RWPE2 (cell line): ENCODE data around the gene FBXO9.

ENCODE experiments used
- ATAC-seq: fragments of 200-7000 bp; cut with Tn5 transposase; 3 replicates; pipeline ENCODE4 v1.9.1; 2021; ENCODE audit warnings: low read depth
- DNase-seq: peaks from one replicate; pipeline ENCODE4 v3.0.0-alpha.2; 2020; ENCODE audit warnings: low spot score
- H3K27ac ChIP-seq: fragments of 450-650 bp; 2 replicates; pipeline ENCODE4 v1.5.1; 2017; ENCODE audit warnings: mild to moderate bottlenecking; ENCODE audit not compliant: poor library complexity, severe bottlenecking
- H3K27me3 ChIP-seq: fragments of 250-450 bp; sonication (Bioruptor Pico); 2 replicates; pipeline ENCODE4 v1.5.1; 2021; ENCODE audit warnings: mild to moderate bottlenecking, moderate library complexity; ENCODE audit not compliant: insufficient read depth, poor library complexity, severe bottlenecking
- H3K36me3 ChIP-seq: fragments of 250-450 bp; sonication (Bioruptor Pico); 2 replicates; pipeline ENCODE4 v1.5.1; 2020; ENCODE audit warnings: low read depth, mild to moderate bottlenecking, moderate library complexity
- H3K4me1 ChIP-seq: fragments of 250-450 bp; sonication (Bioruptor Pico); 2 replicates; pipeline ENCODE4 v1.5.1; 2021; ENCODE audit warnings: mild to moderate bottlenecking, moderate library complexity; ENCODE audit not compliant: insufficient read depth, poor library complexity, severe bottlenecking
- H3K4me3 ChIP-seq: fragments of 250-450 bp; sonication (Bioruptor Pico); 2 replicates; pipeline ENCODE4 v1.5.1; 2021; ENCODE audit warnings: mild to moderate bottlenecking, moderate library complexity; ENCODE audit not compliant: severe bottlenecking
- H3K9me3 ChIP-seq: fragments of 250-450 bp; sonication (Bioruptor Pico); 2 replicates; pipeline ENCODE4 v1.5.1; 2021; ENCODE audit warnings: mild to moderate bottlenecking, moderate library complexity; ENCODE audit not compliant: severe bottlenecking
- CTCF ChIP-seq: fragments of 450-650 bp; IDR thresholded peaks from one replicate; pipeline ENCODE4 v1.5.1; 2017; ENCODE audit warnings: mild to moderate bottlenecking, moderate library complexity; ENCODE audit not compliant: poor library complexity, severe bottlenecking

The FBXO9 gene

DNA sequence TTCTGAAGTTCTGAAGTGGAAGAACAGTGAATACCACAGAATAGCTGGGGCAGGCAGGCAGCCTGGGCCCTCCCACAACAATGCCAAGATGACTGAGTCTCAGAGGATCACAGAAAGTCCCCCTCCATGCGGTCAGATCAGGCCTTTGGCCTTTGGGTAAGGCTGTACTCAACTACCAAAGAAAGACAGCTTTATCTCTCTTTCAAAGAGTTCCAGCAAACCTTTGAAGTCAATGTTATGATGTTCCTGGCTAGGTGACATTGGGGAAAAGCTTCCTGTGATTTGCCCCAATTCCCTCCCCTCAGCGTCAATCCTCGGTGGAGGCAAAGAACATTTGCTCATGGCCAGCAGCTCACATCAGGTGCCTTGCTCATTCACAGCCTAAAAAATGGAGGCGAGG lies 10.7 kb upstream of the FBXO9 start:
- no peaks in the 10 kb centered on the region for H3K4me1 ChIP-seq
- H3K36me3 ChIP-seq, result no peaks in the 10 kb centered on the region; the same call in 1 of the 2 replicates
- no peak overlapping the region for H3K27ac ChIP-seq
- no peak overlapping the region for H3K4me3 ChIP-seq
- no peak for DNase-seq
- ATAC-seq, result no peak
- no peaks in the 10 kb centered on the region for H3K9me3 ChIP-seq
- no peaks in the 10 kb centered on the region for H3K27me3 ChIP-seq
- no peak for TF ChIP-seq CTCF

- Histone ChIP-seq H3K4me1 (no peaks in the 10 kb centered on the region), H3K36me3 (no peaks in the 10 kb centered on the region; the same call in 1 of the 2 replicates), H3K27ac (no peak overlapping the region), H3K4me3 (no peak overlapping the region), H3K27me3 (no peaks in the 10 kb centered on the region), H3K9me3 (no peaks in the 10 kb centered on the region)
- no peak for TF ChIP-seq CTCF
- no peak for ATAC-seq
- DNase-seq, result no peak
Measured at GRCh38 chr6:53055873-53056272, 9.3 kb upstream of the FBXO9 start.

DNA sequence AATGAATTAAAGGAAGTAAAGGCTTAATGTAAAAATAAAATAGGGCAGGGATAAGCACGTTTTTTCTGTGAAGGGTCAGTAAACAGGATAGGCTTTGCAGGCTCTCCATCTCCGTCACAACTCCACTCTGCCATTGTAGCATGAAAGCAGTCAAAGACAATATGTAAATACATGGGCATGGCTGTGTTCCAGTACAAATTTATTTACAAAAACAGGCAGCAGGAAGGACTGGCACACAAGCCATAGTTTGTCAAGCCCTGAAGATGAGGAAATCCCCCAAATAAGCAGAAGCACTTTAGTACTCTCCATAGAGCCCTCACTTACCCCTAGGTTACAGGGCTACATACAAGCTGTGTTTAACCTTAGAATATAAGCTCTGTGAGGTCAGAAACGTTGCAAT lies 8.9 kb upstream of the FBXO9 start:
- TF ChIP-seq CTCF, result no peak
- Histone ChIP-seq H3K27me3 (no peaks in the 10 kb centered on the region), H3K4me1 (no peaks in the 10 kb centered on the region), H3K4me3 (no peak overlapping the region), H3K27ac (no peak overlapping the region), H3K36me3 (no peaks in the 10 kb centered on the region; the same call in 1 of the 2 replicates), H3K9me3 (no peaks in the 10 kb centered on the region)
- DNase-seq (no peak), ATAC-seq (no peak)

GRCh38 chr6:53058388-53059195 lies 6.6 kb upstream of the FBXO9 start:
- H3K36me3 ChIP-seq, result no peaks in the 10 kb centered on the region
- DNase-seq, result no peak
- no peak overlapping the region for H3K4me3 ChIP-seq
- H3K27ac ChIP-seq, result no peak overlapping the region
- ATAC-seq, result no peak
- H3K9me3 ChIP-seq, result no peaks in the 10 kb centered on the region
- no peaks in the 10 kb centered on the region for H3K4me1 ChIP-seq
- TF ChIP-seq CTCF, result no peak
- no peaks in the 10 kb centered on the region for H3K27me3 ChIP-seq
